ENCODE measurements around the gene FAM9C.
"Not testable (repeated sequence)": the region's sequence is repeated elsewhere in the genome, so short reads cannot be mapped to it uniquely, and the experiment has no call there.

DNA sequence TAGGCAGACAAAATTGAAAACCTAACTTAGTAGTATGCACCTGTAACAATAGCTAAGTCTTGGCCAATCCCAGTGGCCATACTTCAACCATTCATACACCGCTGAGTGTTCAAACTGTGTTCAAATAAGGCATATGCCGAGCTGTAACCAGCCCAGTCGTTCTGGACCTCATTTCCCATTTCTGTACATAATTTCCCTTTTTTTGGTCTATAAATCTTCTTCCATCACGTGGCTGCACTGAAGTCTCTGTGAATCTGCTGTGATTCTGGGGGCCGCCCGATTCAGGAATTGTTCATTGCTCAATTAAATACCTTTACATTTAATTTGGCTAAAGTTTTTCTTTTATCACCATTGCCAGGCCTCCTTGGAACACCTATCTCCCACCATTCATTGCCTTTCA is 27.7 kb downstream of the FAM9C start:
- TF ChIP-seq, protein P1, sequence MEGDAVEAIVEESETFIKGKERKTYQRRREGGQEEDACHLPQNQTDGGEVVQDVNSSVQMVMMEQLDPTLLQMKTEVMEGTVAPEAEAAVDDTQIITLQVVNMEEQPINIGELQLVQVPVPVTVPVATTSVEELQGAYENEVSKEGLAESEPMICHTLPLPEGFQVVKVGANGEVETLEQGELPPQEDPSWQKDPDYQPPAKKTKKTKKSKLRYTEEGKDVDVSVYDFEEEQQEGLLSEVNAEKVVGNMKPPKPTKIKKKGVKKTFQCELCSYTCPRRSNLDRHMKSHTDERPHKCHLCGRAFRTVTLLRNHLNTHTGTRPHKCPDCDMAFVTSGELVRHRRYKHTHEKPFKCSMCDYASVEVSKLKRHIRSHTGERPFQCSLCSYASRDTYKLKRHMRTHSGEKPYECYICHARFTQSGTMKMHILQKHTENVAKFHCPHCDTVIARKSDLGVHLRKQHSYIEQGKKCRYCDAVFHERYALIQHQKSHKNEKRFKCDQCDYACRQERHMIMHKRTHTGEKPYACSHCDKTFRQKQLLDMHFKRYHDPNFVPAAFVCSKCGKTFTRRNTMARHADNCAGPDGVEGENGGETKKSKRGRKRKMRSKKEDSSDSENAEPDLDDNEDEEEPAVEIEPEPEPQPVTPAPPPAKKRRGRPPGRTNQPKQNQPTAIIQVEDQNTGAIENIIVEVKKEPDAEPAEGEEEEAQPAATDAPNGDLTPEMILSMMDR (IDR thresholded peaks at IDR 0.05), result not testable (repeated sequence)
- not testable (repeated sequence) for TF ChIP-seq POLR2A (IDR thresholded peaks at IDR 0.05)

Data from testis (tissue), 2 donors.